SKM-1 treated with dmso at 0.1 percent for 144 hours (cell line): ENCODE results near the gene BCAS3.
"Not testable (repeated sequence)": the region's sequence is repeated elsewhere in the genome, so short reads cannot be mapped to it uniquely, and the experiment has no call there.

Experiments used
- DNase-seq: peaks from one replicate; lab custom pipeline; 2025; ENCODE audit not compliant: unreplicated experiment; lab: John Stamatoyannopoulos, UW

Gene BCAS3

DNA sequence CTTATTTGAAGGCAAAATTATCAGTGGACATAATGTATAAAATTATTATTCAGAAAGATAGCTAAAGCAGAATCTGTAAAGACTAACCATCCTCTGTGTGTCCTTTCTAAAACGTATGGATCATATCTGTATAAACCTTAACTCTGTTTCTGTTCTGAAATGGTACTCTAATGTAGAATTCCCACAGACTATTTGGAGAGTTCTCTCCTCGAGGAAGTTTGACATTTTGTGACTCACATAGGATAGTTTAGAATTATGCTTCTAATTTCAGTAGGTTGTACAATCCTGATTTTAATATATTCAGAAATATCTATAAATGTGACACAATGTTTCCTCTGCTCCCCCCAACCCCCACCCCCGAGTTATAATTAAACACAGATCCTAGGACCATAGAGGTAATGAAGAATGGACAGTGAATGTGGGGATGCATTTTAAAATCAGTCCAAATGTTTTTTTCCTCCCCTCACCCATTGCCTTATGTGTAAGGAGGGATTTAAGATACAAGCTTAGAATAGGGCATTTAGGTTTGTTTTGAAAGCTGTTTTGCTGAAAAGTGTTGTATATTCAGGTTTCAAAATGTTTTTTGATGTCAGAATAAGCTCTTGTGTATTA, 66.8 kb downstream of the BCAS3 start:
- no peak for DNase-seq

DNA sequence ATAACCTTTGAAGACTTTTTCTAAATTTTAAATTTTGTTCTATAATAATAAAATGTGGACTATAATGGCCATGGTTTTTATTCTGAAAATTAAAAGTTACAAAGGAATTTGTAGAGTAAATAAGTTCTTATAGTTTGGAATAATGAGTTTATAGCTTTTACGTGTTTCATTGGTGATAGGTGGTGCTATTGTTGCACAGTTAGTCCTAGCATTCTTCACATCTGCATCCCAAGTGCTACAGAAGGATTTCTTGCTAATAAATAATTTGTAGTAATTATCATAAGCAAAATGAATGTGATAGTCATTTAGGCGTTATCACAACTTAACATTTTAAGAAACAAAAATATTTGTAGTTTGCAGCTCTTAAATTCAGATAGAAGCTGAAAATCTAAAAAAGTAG, 67.9 kb downstream of the BCAS3 start:
- no peak for DNase-seq

DNA sequence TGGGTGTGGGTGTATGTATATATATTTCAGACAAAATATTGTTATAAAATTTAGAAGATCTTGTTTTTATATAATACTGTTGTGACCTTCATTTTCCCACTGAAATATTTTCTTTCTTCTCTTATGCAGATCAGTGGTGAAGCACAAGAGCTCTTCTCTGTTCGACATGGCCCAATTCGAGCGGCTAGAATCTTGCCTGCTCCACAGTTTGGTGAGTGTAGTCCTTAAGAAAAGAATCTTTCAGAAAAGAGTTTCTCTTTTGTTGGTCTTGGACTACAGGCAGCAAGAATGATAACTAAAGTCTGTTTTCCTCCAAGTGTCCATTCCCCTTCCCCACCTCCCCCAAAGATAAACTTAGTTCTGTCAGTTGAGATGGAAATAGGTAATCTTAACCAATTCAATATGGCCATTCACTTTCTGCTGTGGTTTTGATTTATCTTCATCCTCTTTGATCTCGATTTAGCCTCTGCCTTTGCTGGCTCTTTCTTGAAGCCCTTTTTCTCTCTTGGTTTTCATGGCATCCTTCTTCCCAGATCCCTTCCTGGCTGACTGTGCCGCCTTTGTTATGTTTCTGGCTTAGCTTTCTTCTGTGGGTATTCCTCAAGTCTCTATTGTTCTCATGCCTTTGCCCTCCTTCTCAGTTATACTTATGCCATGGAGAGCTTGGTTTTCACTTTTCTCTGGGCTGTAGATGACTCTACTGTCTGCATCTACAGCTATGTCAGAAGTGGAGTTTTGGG, 69.6 kb downstream of the BCAS3 start:
- DNase-seq, result no peak

DNA sequence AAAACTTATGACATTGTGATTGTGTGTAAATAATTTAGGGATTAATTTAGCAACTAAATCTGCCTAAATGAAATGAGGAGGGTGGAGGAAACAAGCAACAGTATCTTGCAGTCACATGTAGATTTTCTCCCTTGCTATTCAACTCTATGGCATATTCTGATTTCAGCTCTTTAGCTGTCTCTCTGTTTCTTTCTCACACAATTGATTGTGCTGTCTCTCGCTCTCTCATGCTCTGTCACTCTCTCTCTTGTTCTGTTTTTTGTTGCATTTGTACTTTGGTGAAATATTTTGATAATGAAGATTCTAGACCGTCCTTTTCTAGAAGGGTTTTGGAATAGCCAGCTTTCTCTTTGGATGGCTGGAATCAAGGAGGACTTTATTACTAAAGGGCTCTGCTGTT, 70.6 kb downstream of the BCAS3 start:
- DNase-seq, result no peak

DNA sequence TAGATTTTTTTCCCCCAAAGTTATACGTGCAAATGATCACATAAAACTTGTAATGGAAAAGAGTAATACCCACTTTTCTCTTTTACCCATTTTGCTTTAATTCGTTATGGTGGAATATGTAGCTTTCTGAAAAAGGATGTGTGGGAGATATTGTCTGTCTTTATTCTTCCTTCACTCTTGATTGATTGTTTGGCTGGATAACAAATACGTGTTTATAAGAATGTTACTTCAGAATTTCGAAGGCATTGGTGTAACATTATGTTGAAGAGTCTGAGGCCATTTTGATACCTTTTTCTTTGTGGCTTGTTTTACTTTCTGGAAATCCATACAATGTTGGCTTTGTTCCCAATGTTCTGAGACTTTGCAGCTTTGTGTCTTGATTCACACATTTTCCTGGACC, 71.4 kb downstream of the BCAS3 start:
- DNase-seq, result no peak

DNA sequence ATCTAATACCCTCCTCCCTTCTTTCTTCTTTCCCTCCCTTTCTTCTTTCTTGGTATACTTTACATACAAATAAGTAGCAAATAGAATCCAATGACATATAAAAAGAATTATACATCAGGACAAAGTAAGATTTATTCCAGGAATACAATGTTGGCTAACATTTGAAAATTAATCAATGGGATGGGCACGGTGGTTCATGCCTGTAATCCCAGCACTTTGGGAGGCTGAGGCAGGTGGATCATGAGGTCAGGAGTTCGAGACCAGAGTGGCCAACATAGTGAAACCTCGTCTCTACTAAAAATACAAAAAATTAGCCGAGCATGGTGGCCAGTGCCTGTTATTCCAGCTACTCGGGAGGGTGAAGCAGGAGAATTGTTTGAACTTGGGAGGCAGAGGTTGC, 72.1 kb downstream of the BCAS3 start:
- DNase-seq, result no peak

DNA sequence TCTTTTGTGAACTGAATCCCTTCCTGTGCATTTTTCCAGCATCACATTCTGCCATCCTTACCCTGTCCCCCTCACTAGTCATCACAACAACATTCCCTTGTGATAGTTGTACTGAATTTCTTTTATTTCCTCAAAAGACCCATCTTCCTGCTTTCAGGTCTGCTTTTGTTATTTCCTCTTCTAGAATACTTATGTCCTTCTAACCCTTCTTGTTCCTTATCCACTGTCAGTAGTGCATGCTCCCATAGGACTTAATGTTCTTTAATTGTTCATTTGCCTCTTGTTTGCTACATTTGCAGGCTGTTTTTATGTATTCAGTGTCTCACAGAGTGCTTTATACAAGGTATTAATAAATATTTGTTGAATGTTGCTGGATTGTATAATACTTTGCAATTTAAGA, 73.0 kb downstream of the BCAS3 start:
- no peak for DNase-seq

DNA sequence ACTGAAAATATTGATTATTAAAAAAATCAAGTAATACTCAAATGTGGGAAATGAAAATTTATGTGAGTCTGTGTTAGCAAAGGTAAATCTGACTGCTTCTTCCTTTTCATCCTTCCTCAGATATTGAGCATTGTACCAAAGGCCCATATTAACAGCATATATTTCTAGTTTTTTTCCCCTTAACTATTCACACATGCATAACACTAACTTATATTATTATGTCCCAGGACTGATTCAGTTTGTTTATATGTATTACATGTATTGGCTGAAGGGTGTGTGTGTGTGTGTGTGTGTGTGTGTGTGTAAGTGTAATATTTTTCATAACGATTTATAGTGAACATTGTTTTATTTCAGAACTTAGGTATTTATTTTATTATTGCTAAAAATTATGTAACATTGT, 74.2 kb downstream of the BCAS3 start:
- no peak for DNase-seq

DNA sequence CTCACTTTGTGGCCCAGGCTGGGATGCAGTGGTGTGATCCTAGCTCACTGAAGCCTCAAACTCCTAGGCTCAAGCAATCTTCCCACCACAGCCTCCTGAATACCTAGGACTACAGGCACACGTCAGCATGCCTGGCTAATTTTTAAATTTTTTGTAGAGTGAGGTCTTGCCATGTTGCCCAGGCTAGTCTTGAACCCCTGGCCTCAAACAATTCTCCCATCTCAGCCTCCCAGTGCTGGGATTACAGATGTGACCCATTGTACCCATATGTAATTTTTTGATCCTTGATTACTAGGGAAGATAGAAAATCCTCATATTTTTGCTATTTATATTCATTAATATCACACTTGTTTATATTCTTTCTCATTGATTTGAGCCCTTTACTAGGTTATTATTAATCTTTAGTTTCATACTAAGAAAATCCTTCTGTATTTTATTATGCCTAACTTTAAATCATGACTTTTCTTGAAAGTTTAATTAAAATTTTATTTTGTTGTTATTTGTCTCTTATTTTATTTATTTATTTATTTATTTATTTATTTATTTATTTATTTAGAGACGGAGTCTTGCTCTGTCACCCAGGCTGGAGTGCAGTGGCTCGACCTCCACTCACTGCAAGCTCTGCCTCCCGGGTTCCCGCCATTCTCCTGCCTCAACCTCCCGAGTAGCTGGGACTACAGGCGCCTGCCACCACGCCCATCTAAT, 75.4 kb downstream of the BCAS3 start:
- DNase-seq, result no peak

DNA sequence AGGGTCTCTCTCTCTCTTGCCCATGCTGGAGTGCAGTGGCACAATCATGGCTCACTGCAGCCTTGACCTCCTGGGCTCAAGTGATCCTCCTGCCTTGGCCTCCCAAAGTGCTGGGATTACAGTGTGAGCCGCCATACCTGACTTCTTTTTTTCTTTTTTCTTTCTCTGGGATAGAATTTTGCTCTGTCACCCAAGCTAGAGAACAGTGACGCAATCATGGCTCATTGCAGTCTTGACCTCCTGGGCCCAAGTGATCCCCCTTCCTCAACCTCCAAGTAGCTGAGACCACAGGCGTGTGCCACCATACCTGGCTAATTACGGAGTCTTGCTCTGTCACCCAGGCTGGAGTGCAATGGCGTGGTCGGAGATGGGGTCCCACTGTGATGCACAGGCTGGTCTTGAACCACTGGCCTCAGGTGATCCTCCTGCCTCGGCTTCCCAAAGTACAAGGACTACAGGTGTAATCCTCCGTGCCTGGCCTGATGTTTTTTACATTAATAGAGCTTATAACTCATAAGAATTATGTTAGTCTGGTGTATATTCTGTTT, 76.5 kb downstream of the BCAS3 start:
- no peak for DNase-seq

DNA sequence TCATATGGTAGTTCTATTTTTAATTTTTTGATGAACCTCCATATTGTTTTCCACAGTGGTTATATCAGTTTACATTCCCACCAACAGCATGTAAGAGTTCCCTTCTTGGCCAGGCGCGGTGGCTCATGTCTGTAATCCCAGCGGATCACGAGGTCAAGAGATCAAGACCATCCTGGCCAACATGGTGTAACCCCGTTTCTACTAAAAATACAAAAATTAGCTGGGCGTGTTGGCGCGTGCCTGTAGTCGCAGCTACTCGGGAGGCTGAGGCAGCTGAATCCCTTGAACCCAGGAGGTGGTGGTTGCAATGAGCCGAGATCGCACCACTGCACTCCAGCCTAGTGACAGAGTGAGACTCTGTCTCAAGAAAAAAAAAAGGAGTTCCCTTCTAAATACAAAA, 79.1 kb downstream of the BCAS3 start:
- DNase-seq, result not testable (repeated sequence)

DNA sequence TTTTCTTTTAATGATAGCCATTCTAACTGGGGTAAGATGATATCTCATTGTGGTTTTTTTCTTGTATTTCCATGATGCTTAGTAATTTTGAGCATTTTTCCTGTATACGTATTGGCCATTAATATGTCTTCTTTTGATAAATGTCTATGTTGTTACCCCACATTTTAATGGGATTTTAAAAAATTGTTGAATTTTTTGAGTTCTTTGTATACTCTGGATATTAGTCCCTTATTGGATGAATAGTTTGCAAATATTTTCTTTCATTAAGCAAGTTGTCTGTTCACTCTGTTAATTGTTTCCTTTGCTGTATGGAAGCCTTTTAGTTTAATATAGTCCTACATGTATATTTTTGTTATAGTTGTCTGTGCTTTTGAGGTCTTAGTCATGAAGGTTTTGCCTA, 79.8 kb downstream of the BCAS3 start:
- no peak for DNase-seq

DNA sequence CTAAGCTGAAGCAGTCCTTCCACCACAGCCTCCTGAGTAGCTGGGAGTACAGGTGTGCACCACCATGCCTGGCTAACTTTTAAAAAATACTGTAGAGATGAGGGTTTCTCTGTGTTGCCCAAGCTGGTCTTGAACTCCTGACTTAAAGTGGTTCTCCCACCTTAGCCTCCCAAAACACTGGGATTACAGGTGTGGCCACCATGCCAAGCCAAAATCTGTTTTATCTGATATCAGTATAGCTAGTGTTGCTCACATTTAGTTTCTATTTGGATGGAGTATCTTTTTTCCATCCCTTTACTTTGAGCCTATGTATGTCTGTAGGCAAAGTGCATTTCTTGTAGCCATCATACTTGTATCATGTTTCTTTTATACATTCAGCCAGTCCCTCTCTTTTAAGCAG, 82.1 kb downstream of the BCAS3 start:
- no peak for DNase-seq

DNA sequence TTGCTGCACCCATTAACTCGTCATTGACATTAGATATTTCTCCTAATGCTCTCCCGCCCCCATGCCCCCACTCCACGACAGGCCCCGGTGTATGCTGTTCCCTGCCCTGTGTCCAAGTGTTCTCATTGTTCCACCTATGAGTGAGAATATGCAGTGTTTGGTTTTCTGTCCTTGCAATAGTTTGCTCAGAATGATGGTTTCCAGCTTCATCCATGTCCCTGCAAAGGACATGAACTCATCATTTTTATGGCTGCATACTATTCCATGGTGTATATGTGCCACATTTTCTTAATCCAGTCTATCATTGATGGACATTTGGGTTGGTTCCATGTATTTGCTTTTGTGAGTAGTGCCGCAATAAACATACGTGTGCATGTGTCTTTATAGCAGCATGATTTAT, 83.7 kb downstream of the BCAS3 start:
- DNase-seq, result not testable (repeated sequence)

DNA sequence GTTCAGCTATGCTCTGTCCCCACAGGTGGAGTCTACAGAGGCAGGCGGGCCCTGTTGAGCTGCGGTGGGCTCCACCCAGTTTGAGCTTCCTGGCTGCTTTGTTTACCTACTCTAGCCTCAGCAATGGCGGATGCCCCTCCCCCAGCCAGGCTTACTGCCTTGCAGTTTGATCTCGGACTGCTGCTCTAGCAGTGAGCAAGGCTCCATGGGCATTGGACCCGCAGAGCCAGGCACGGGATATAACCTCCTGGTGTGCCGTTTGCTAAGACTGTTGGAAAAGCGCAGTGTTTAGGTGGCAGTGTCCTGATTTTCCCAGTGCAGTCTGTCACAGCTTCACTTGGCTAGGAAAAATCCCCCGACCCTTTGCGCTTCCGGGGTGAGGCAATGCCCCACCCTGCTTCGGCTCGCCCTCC, 89.1 kb downstream of the BCAS3 start:
- no peak for DNase-seq

DNA sequence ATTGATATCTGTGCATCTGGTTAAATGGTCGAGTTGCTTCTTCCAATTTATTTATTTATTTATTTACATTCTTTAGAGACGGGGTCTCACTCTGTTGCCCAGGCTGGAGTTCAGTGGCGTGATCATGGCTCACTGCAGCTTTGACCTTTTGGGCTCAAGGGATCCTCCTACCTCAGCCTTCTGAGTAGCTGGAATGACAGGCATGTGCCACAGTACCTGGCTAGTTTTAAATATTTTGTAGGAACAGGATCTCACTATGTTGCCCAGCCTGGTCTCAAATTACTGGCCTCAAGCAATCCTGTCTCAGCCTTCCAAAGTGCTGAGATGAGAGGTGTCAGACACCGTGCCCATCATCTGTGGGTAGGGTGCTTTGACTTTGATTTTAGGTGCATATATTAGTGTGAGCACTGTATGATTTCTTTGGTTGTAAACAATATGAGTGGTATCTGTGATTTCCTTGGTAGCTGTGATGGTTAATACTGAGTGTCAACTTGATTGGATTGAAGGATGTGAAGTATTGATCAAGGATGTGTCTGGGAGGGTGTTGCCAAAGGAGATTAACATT, 90.2 kb downstream of the BCAS3 start:
- no peak for DNase-seq

DNA sequence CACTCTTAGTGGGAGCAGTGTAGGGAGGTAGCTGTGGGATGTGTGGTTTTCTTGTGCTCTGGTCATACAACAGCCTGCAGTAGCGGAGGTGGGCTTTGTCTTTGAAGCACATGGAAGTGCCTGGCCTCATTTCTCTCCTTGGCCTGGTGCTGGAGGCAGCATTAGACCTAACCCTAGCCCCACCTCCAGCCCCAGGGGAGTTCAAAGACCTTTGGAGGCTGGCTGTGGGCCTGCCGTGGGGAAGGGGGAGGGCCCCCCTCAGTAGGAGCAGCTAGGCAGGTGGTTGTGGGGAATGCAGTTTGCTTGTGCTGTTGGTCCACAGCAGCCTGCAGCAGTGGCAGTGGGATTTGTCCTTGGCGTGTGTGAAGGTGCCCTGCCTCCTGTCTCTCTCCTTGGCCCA, 91.7 kb downstream of the BCAS3 start:
- DNase-seq, result no peak

DNA sequence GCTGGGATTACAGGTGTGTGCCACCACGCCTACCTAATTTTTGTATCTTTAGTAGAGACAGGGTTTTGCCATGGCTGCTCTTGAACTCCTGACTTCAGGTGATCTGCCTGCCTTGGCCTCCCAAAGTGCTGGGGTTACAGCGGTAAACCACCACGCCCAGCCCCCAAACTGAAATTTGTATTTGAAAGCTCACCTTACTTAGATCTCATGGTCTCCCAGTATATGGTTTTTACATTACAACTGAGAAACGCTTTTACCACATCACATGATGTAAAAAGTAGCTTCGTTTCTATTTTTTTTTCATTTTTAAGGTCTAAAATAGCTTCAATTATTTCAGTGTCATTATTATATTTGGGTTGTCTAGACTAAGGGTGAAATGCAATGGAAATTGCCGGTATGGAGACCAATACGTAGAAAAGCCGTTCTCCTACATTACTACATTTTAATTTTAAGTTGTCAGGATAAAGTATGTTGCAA, 93.3 kb downstream of the BCAS3 start:
- DNase-seq, result no peak

DNA sequence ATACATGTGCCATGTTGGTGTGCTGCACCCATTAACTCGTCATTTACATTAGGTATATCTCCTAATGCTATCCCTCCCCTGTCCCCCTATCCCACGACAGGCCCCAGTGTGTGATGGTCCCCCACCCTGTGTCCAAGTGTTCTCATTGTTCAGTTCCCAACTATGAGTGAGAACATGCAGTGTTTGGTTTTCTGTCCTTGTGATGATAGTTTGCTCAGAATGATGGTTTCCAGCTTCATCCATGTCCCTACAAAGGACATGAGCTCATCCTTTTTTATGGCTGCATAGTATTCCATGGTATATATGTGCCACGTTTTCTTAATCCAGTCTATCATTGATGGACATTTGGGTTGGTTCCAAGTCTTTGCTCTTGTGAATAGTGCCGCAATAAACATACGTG, 94.0 kb downstream of the BCAS3 start:
- DNase-seq, result not testable (repeated sequence)

DNA sequence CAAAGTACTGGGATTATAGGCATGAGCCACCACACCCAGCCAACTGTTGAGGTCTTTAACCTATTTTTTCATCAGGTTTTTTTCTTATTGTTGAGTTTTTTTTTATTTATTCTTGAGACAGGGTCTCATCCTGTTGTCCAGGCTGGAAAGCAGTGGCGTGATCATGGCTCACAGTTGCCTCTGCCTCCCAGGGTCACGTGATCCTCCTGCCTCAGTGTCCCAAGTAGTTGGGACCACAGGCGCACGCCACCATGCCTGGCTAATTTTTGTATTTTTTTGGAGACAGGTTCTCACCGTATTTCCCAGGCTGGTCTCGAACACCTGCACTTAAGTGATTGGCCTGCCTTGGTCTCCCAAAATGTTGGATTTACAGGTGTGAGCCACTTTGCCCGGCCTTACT, 95.9 kb downstream of the BCAS3 start:
- no peak for DNase-seq

DNA sequence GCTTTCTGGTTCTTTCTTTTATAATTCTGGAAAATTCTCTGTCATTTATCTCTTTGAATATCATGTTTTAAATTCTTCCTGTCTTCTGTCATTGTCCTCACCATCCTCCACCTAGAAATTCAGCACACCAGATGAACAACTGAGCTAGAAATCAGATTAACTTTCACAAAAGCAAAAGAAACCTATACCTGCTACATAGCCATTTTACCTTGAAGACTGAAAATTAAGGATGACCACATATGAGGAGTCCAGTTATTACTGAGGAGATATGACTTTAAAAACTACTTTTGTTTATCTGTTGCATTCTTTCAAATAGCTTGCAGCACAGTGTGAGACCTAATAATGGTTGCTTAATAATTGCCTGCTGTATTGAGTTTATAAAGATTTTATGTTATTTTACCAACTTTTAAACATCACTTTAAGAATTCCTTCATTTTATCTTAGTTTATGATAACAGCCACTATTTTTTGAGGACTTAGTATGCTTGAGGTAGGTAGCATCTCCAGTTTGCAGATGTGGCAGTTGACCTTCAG, 104.3 kb downstream of the BCAS3 start:
- no peak for DNase-seq
